Stomach smooth muscle (tissue), 2 donors: ENCODE measurements around the gene MARCHF9.

Experiments
- H3K27ac ChIP-seq: one replicate; pipeline ENCODE4 v1.7.0; 2013; ENCODE audit warnings: mild to moderate bottlenecking, low read length, inconsistent platforms
- H3K27me3 ChIP-seq, 2 donors: one replicate each; pipeline ENCODE4 v1.7.0; 2013; ENCODE audit warnings: low read length in 2 of 2; ENCODE audit not compliant: insufficient read depth in 2 of 2, control insufficient read depth in 1 of 2
- H3K36me3 ChIP-seq, 2 donors: one replicate each; pipeline ENCODE4 v1.7.0; 2013; ENCODE audit warnings: low read length in 2 of 2; ENCODE audit not compliant: control insufficient read depth in 2 of 2, insufficient read depth in 2 of 2
- H3K4me1 ChIP-seq: one replicate; pipeline ENCODE4 v1.7.0; 2013; ENCODE audit warnings: low read length; ENCODE audit not compliant: control insufficient read depth, insufficient read depth
- H3K4me3 ChIP-seq, 2 donors: one replicate each; pipeline ENCODE4 v1.7.0; 2013; ENCODE audit warnings: low read length in 2 of 2
- H3K9ac ChIP-seq, 2 donors: one replicate each; pipeline ENCODE4 v1.7.0; 2013; ENCODE audit warnings: low read length in 2 of 2, mild to moderate bottlenecking in 1 of 2
- H3K9me3 ChIP-seq, 2 donors: one replicate each; pipeline ENCODE4 v1.7.0; 2013; ENCODE audit warnings: low read length in 2 of 2; ENCODE audit not compliant: control insufficient read depth in 2 of 2
- donor health status: healthy.
- donor health status: Pancreatic carcinoma.

The MARCHF9 gene

DNA sequence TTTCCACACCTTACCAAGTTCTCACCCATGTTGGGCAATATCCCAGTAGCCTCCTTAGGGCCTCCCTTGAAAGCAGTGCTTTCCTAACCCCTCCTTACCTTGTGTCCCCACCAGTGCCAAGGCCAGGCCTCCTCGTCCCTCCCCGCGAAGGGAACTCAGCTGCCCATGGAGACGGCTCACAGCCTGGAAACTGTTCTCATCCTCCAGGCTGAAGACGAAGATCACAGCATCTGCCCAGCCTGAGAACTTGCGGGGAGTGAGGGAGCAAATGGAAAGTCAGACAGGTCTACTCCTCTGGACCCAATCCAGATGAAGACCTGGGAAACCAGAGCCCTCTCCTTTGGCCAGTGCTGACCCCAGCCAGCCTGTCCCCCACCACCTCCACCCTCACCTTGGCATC lies 21.0 kb upstream of the MARCHF9 start:
- no peak overlapping the region for H3K9ac ChIP-seq
- H3K9me3 ChIP-seq: no peaks in the 10 kb centered on the region
- H3K36me3 ChIP-seq: no peaks in the 10 kb centered on the region
- no peak overlapping the region for H3K27ac ChIP-seq
- peaks cover 28% of the 10 kb centered on the region for H3K4me1 ChIP-seq
- H3K4me3 ChIP-seq: no peak overlapping the region
- H3K27me3 ChIP-seq: peaks cover 51 to 56% of the 10 kb centered on the region in 2 donors

DNA sequence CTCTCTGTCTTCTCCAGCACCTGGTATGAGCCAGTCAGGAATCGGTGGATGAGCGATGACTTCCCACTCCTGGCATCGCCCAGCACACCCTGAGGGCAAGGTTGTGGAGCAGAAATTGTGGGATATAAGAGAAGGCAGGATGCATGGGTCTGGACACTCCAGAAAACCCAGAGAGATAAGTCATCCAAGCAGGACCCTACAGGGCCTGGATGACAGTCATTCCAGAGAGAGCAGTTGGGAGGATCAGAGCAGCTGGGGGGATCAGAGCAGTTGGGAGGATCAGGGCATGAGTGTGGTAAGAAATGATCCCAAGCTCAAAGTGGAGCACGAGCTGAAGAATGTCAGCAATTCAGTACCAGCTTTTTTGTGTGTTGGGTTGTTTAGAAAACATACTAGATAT lies 20.3 kb upstream of the MARCHF9 start:
- no peaks in the 10 kb centered on the region for H3K9me3 ChIP-seq
- H3K4me3 ChIP-seq: no peak overlapping the region
- H3K27ac ChIP-seq: no peak overlapping the region
- H3K36me3 ChIP-seq: no peaks in the 10 kb centered on the region
- peaks cover 56 to 63% of the 10 kb centered on the region in 2 donors for H3K27me3 ChIP-seq
- no peak overlapping the region for H3K9ac ChIP-seq
- peaks cover 30% of the 10 kb centered on the region for H3K4me1 ChIP-seq

DNA sequence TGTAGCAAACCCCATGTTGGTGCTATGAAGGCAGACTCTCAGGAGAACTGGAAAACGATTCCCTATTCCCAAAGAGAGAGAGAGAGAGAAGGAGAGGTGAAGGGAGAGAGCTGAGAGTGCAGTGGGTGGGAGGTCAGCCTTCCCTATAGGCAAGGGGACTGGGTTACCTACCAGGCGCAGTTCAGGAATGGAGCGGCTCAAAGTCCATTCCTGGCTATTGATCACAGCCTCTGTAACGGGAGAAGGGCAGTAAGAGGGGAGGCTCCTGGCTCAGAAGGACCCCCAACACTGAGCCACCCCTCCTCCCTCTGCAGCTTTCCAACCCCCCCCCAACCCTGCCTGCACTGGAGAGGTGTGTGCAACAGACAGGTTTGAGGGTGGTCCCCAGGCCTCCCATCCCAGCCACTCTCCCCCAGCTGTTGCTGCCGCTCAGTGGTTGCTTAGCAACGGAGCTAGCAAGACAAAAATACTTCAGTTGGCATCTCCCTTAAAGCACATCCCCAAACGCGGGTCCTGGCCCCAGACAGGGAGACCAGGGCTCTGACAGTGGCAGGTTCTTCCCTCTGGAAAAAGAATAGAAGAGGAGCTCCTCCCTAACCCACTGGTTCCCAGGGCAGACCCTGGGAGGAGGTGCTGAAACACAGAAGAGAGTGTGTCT lies 19.6 kb upstream of the MARCHF9 start:
- H3K36me3 ChIP-seq: no peaks in the 10 kb centered on the region
- H3K4me1 ChIP-seq: peaks cover 30% of the 10 kb centered on the region
- no peak overlapping the region for H3K9ac ChIP-seq
- peaks cover 64 to 69% of the 10 kb centered on the region in 2 donors for H3K27me3 ChIP-seq
- no peaks in the 10 kb centered on the region for H3K9me3 ChIP-seq
- no peak overlapping the region for H3K4me3 ChIP-seq
- no peak overlapping the region for H3K27ac ChIP-seq

DNA sequence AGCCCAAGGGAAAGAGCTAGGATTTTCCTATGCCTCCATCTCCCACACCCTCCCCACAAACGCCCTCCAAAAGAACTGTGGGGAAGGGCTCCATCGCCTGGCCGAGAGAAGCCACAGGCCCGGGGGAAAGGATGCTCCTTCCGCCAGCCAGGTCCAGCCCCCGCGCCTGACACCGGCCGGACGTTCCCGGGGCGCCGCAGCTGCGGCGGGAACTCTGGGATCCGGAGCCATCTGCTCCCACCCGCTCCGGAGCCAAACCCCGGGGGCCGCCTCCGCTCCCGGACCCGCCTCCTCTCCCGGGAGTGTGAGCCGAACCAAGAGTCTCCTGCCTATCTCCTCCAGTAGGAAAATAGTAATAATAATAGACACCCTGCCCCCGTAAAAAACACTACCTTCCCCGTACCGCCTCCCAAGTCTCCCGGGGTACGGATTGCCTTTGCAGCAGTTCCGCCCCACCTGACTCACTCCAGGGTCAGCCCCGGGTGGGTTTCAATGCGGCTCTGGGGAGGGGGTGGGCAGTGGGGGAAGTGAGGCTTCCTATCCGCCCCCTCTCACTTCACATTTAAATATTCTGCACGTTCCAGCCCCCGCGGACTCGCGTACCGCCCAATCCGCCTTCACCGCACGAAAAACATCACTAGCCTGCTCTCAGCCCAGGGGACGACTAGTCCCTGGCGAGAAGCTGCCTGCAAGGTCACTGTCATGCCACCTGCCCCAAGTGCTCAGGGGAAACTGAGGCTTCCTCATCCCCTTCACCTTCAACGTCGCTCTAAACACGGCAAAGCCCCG lies 18.8 kb upstream of the MARCHF9 start:
- Histone ChIP-seq H3K4me3 (peak overlapping the region in 1 of 2 donors; percentile 44), H3K27ac (no peak overlapping the region), H3K36me3 (no peaks in the 10 kb centered on the region), H3K27me3 (peaks cover 64 to 74% of the 10 kb centered on the region in 2 donors), H3K9ac (no peak overlapping the region), H3K9me3 (no peaks in the 10 kb centered on the region), H3K4me1 (peaks cover 30% of the 10 kb centered on the region)

DNA sequence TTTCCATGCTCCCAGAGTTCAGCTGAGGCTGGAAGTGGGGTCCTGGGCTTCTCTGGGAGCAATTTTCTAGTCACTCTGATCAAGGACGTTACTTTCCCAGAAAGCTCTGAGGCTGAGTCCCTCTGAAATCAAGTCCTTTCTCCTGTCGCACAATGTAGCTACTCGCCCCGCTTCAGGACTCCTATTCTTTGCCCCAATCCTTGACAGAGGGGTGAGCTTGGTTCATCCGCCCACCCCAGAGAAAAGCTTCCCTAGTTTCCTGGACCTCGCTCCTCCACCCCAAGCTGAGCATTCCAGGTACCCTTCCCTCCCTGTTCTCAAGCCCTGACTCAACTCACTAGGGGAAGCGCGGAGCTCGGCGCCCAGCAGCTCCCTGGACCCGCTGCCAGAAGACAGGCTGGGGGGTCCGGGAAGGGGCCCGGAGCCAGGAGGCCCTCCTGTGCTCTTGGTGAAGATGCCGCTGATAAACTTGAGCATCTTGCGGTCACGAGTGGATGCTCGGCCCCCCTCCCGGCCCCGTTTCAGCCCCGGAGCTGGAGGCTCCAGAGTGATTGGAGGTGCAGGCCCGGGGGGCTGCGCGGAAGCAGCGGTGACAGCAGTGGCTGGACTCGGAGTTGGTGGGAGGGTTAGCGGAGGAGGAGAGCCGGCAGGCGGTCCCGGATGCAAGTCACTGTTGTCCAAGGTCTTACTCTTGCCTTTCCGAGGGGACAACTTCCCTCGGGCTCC lies 18.0 kb upstream of the MARCHF9 start:
- no peak overlapping the region for H3K27ac ChIP-seq
- peaks cover 67 to 75% of the 10 kb centered on the region in 2 donors for H3K27me3 ChIP-seq
- peaks cover 30% of the 10 kb centered on the region for H3K4me1 ChIP-seq
- no peak overlapping the region for H3K9ac ChIP-seq
- H3K36me3 ChIP-seq: no peaks in the 10 kb centered on the region
- H3K9me3 ChIP-seq: no peaks in the 10 kb centered on the region
- peak overlapping the region in 1 of 2 donors; percentile 61 for H3K4me3 ChIP-seq

DNA sequence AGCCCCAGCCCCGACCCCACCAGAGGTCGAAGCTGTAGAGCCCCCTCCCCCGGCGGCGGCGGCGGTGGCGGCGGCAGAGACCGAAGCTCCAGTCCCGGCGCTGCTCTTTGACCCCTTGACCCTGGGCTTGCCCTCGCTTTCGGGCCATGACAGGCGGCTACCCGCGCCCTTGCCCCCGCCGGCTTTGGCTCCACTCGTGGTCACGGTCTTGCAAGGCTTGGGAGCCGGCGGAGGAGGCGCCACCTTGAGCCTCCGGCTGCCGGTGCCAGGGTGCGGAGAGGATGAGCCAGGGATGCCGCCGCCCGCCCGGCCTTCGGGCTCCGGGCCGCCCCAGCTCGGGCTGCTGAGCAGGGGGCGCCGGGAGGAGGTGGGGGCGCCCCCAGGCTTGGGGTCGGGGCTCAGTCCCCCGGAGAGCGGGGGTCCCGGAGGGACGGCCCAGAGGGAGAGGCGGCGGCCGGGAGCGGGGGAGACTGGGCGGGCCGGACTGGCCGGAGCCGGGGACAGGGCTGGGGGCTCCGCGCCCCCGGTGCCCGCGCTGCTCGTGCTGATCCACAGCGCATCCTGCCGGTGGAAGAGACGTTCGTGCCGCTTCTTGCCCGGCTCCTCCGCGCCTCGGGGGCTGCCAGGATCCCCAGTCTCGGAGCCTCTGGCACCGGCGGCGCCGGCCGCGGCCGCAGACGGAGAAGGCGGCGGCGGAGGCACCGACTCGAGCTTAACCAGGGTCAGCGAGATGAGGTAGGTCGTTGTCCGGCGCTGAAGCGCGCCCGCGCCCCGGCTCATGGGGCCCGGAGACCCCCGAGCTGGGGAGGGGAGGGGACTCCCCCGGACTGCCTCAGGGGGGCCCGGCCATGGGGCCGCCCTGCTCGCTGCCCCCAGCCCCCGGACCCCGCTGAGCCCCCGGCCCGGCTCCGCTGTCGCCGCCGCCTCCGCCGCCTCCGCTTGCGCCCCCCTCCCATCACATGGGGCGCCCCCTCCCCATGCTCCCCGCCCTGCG lies 17.1 kb upstream of the MARCHF9 start:
- H3K27ac ChIP-seq: no peak overlapping the region

DNA sequence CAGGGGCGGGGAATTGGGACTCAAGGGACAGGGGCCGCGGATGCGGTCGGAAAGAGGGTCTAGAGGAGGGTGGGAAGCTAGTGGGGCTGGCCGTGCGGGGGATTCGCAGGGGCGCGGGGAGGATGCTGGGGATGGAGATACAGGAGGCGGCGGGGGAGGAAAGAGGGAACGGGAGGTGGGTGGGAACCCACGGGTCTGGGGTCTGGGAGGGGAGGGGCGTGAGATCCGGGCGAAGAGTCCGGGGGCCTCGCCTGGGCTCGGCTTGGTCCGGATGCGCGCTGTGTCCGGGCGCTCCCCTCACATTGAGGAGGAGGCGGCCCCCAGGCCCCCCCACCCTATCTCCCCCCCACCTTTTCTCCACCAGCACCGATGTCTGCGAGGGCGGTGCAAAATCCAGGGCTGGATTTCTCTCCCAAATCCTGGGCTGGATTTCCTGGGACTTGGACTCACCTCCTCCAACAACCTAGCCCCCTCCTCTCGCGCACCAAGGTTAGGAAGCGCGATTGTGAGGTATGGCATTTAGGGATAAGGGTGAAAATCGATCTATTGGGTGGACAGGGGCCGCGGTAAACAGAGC lies 16.2 kb upstream of the MARCHF9 start, which contains the start of gene AGAP2:
Gene AGAP2, minus strand, starts transcription at position 82 of the 577 bp plus-strand sequence. CDS start 496 bp downstream, outside the sequence.
- H3K4me3 ChIP-seq: peak within 1 kb of the TSS; percentile 28 to 61
- no peak within 1 kb of the TSS for H3K9ac ChIP-seq
- no peak within 1 kb of the TSS for H3K27ac ChIP-seq
- H3K9me3 ChIP-seq: no peaks in the 10 kb centered on the region
- H3K4me1 ChIP-seq: peaks cover 30% of the 10 kb centered on the region
- peaks cover 60 to 61% of the 10 kb centered on the region in 2 donors for H3K27me3 ChIP-seq
- no peaks in the 10 kb centered on the region for H3K36me3 ChIP-seq

More for the DNA sequence above, 17.1 kb upstream of the MARCHF9 start:
- Histone ChIP-seq H3K27me3 (peaks cover 61 to 69% of the 10 kb centered on the region in 2 donors), H3K9me3 (no peaks in the 10 kb centered on the region), H3K9ac (no peak overlapping the region), H3K36me3 (no peaks in the 10 kb centered on the region), H3K4me3 (peak overlapping the region; percentile 28 to 61), H3K4me1 (peaks cover 30% of the 10 kb centered on the region)

DNA sequence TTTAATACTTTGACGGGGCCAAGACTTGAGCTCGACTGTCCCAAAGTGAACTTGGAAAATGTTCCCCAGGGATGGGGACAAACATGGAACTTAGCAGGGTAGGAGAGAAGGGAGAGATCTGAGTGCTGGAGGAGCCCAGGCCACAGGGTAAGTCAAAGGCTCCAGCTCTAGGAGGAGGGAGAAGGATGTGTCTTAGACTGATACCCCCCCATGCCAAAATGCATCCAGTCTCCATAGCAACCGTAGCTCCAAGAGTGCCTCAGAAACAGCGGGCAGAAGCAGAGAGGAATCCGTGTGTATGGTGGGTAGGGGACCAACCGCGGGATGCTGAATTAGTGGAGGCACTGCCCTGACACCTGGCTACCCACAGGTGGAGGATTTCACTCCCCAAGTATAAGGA lies 15.5 kb upstream of the MARCHF9 start:
- no peak overlapping the region for H3K27ac ChIP-seq
- no peak overlapping the region for H3K9ac ChIP-seq
- no peaks in the 10 kb centered on the region for H3K9me3 ChIP-seq
- peaks cover 54 to 59% of the 10 kb centered on the region in 2 donors for H3K27me3 ChIP-seq
- H3K4me3 ChIP-seq: no peak overlapping the region
- H3K36me3 ChIP-seq: no peaks in the 10 kb centered on the region
- H3K4me1 ChIP-seq: peaks cover 33% of the 10 kb centered on the region

DNA sequence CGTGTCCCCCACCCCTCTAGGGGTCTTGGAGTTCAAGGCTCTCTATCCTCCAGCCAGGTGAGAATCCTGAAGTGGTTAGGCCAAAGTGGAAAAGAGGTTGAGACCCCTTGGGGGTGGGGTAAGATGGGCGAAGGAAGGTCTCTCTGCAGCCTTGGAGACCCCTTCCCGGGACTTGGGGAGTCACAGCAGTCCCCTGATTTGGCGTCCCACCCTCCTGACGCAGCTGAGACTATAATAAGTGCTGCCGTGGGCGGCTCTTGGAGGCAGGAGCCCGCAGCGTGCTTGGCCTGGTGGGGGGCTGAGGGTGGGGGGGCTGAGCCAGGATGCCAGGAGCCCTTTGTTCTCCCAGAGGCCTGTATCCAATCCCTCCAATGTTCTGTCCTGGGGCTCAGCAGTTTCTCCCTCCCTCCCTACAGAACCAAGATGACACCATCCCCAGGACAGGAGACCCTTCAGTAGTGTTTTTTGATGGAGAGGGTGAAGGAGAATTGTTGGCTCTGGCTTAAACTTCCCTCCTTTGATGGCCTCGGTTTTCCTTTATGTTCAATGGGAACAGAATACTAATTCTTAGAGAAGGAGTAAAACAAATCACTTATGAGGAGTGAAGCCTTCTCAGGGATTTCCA lies 14.9 kb upstream of the MARCHF9 start:
- no peak overlapping the region for H3K9ac ChIP-seq
- H3K9me3 ChIP-seq: no peaks in the 10 kb centered on the region
- H3K27me3 ChIP-seq: peaks cover 48 to 53% of the 10 kb centered on the region in 2 donors
- H3K4me1 ChIP-seq: peaks cover 33% of the 10 kb centered on the region
- no peak overlapping the region for H3K27ac ChIP-seq
- H3K36me3 ChIP-seq: no peaks in the 10 kb centered on the region
- no peak overlapping the region for H3K4me3 ChIP-seq
